EH (cell line): ENCODE data around the gene NOS1AP.

ENCODE experiments used
- DNase-seq: peaks from one replicate; pipeline ENCODE4 v3.0.0-alpha.2; 2015; ENCODE audit warnings: low read depth

The NOS1AP gene

GRCh38 chr1:162367772-162368171 is 298.3 kb downstream of the NOS1AP start:
- DNase-seq: no peak

- DNase-seq: no peak
These were observed 299.0 kb downstream of the NOS1AP start for GRCh38 chr1:162368451-162368850.

- DNase-seq: no peak
These were observed 300.1 kb downstream of the NOS1AP start for GRCh38 chr1:162369571-162369970.

GRCh38 chr1:162370161-162370560 is 300.7 kb downstream of the NOS1AP start:
- DNase-seq: no peak

GRCh38 chr1:162370721-162371120 is 301.2 kb downstream of the NOS1AP start:
- no peak for DNase-seq

GRCh38 chr1:162371611-162372010 is 302.1 kb downstream of the NOS1AP start:
- peak; percentile 76 for DNase-seq

- DNase-seq: no peak
These were observed 302.9 kb downstream of the NOS1AP start for GRCh38 chr1:162372159-162373071.

- DNase-seq: no peak
These were observed 303.6 kb downstream of the NOS1AP start for GRCh38 chr1:162373072-162373427.

- peak; percentile 76 for DNase-seq
These were observed 304.2 kb downstream of the NOS1AP start for GRCh38 chr1:162373541-162374260.

GRCh38 chr1:162374406-162374805 is 304.9 kb downstream of the NOS1AP start:
- DNase-seq: no peak

GRCh38 chr1:162375463-162375862 is 306.0 kb downstream of the NOS1AP start:
- no peak for DNase-seq

GRCh38 chr1:162376691-162377090 is 307.2 kb downstream of the NOS1AP start, which contains the start of gene SPATA46:
SPATA46 (minus strand) TSS chr1:162376854; CDS start chr1:162376790, 64 bp downstream.
- DNase-seq: no peak

GRCh38 chr1:162380061-162380846 is 310.8 kb downstream of the NOS1AP start:
- DNase-seq: no peak

GRCh38 chr1:162381383-162381782 is 311.9 kb downstream of the NOS1AP start, which contains the start of gene C1orf226:
C1orf226 (plus strand) TSS chr1:162381728; CDS start chr1:162381902, 174 bp downstream.
- no peak for DNase-seq

- no peak for DNase-seq
These were observed 312.7 kb downstream of the NOS1AP start for GRCh38 chr1:162381941-162382750.

GRCh38 chr1:162383091-162383490 is 313.6 kb downstream of the NOS1AP start:
- no peak for DNase-seq

GRCh38 chr1:162383516-162383915 is 314.0 kb downstream of the NOS1AP start:
- DNase-seq: no peak

GRCh38 chr1:162384116-162384515 is 314.6 kb downstream of the NOS1AP start:
- no peak for DNase-seq

GRCh38 chr1:162384601-162385279 is 315.2 kb downstream of the NOS1AP start:
- DNase-seq: no peak

GRCh38 chr1:162385280-162385623 is 315.8 kb downstream of the NOS1AP start:
- no peak for DNase-seq

GRCh38 chr1:162385702-162386101 is 316.2 kb downstream of the NOS1AP start:
- DNase-seq: no peak
